HepG2 (cell line): ENCODE data around the gene TUBB. TPM values are rescaled to one million over a fixed set of nuclear protein-coding genes. Genes with fewer than 3 reads are reported as not detected.

Experiments
- AKAP8 ChIP-seq: sonication (generic); formaldehyde crosslinking; IDR thresholded peaks from 2 replicates; pipeline ENCODE4 v1.5.1; 2020; ENCODE audit warnings: mild to moderate bottlenecking, missing genetic modification reagents
- HNF4A ChIP-seq: sonication (generic); formaldehyde crosslinking; IDR thresholded peaks from 2 replicates; pipeline ENCODE4 v1.4.0; 2020; ENCODE audit warnings: missing genetic modification reagents
- HNF4G ChIP-seq, 2 experiments: sonication (generic) in 1 of 2; formaldehyde crosslinking in 1 of 2; IDR thresholded peaks; 2 replicates each; pipeline versions ENCODE4 v1.4.0 to v1.6.1; 2011 to 2020; ENCODE audit warnings: borderline replicate concordance in 2 of 2, low read depth in 2 of 2, mild to moderate bottlenecking in 2 of 2, low read length in 1 of 2, missing genetic modification reagents in 1 of 2, moderate library complexity in 1 of 2
- HNRNPH1 ChIP-seq: fragments of 200-400 bp; formaldehyde crosslinking; optimal IDR thresholded peaks from 2 replicates; pipeline ENCODE3; 2017; ENCODE audit warnings: mild to moderate bottlenecking, low read depth, low read length
- HNRNPUL1 ChIP-seq: fragments of 200-400 bp; formaldehyde crosslinking; IDR thresholded peaks from 2 replicates; pipeline ENCODE4 v1.6.1; 2017; ENCODE audit warnings: low read depth, mild to moderate bottlenecking, low read length, moderate library complexity
- NFYB ChIP-seq: sonication (generic); formaldehyde crosslinking; IDR thresholded peaks from 2 replicates; pipeline ENCODE4 v1.4.0; 2020; ENCODE audit warnings: missing genetic modification reagents
- PHF5A ChIP-seq: IDR thresholded peaks from one replicate; pipeline ENCODE4 v1.6.1; 2018; ENCODE audit warnings: low read depth, missing genetic modification reagents; ENCODE audit not compliant: unreplicated experiment
- SNAI1 ChIP-seq: sonication (generic); formaldehyde crosslinking; IDR thresholded peaks from 2 replicates; pipeline ENCODE4 v1.5.0; 2020; ENCODE audit warnings: mild to moderate bottlenecking, missing genetic modification reagents, borderline replicate concordance
- TEAD3 ChIP-seq: optimal IDR thresholded peaks from 2 replicates; pipeline ENCODE3; 2016; ENCODE audit warnings: borderline replicate concordance
- ZC3H13 ChIP-seq: sonication (generic); formaldehyde crosslinking; IDR thresholded peaks from 2 replicates; pipeline ENCODE4 v1.8.1; 2023; ENCODE audit warnings: mild to moderate bottlenecking, missing genetic modification reagents, moderate library complexity
- ZEB1 ChIP-seq: IDR thresholded peaks from 2 replicates; pipeline ENCODE4 v1.6.1; 2012; ENCODE audit warnings: mild to moderate bottlenecking, low read depth, inconsistent platforms; ENCODE audit not compliant: insufficient replicate concordance
- ZNF431 ChIP-seq: sonication (generic); formaldehyde crosslinking; IDR thresholded peaks from 2 replicates; pipeline ENCODE4 v1.9.0; 2022; ENCODE audit warnings: missing genetic modification reagents, low read depth, mild to moderate bottlenecking, borderline replicate concordance
- ZNF446 ChIP-seq: sonication (generic); formaldehyde crosslinking; IDR thresholded peaks from 2 replicates; pipeline ENCODE4 v1.5.0; 2020; ENCODE audit warnings: mild to moderate bottlenecking, missing genetic modification reagents
- ZNF572 ChIP-seq: sonication (generic); formaldehyde crosslinking; IDR thresholded peaks from 2 replicates; pipeline ENCODE4 v1.5.1; 2020; ENCODE audit warnings: mild to moderate bottlenecking, missing genetic modification reagents
- ZNF766 ChIP-seq: sonication (generic); formaldehyde crosslinking; IDR thresholded peaks from 2 replicates; pipeline ENCODE4 v1.5.0; 2020; ENCODE audit warnings: missing genetic modification reagents, borderline replicate concordance
- ZSCAN22 ChIP-seq: sonication (generic); formaldehyde crosslinking; IDR thresholded peaks from 2 replicates; pipeline ENCODE4 v1.4.0; 2020; ENCODE audit warnings: mild to moderate bottlenecking, missing genetic modification reagents
- polyA plus RNA-seq, 8 experiments: library from polyadenylated mRNA; depleted of rRNA in 3 of 8; stranded (reverse) in 7 of 8; unstranded in 1 of 8; fragments of >200 nt; fragmentation: Illumina TruSeq in 4 of 8; extraction: Trizol in 4 of 8; gene quantifications; 2 replicates each; pipeline versions ENCODE4 v1.2.1 to v1.2.3, GENCODE V29; 2011 to 2016; ENCODE audit warnings: low read depth in 4 of 8, missing spikeins in 1 of 8, mixed read lengths in 1 of 8; ENCODE audit not compliant: insufficient read depth in 1 of 8
- total RNA-seq, 5 experiments: library from RNA; depleted of rRNA; stranded (reverse); fragments of >200 nt; fragmentation: Illumina TruSeq; extraction: Trizol; gene quantifications; 2 replicates each; pipeline ENCODE4 v1.2.3, GENCODE V29; 2016; ENCODE audit warnings: low read depth in 1 of 5
- TF ChIP-seq, protein P1 (sequence below): fragments of 450-650 bp; IDR thresholded peaks from 2 replicates; pipeline ENCODE4 v1.6.1; 2016
- TF ChIP-seq, protein P2 (sequence below): sonication (generic); formaldehyde crosslinking; IDR thresholded peaks from 2 replicates; pipeline ENCODE4 v1.8.1; 2023; ENCODE audit warnings: mild to moderate bottlenecking, missing genetic modification reagents
- TF ChIP-seq, protein P3 (sequence below): sonication (generic); formaldehyde crosslinking; IDR thresholded peaks from 2 replicates; pipeline ENCODE4 v1.4.0; 2020; ENCODE audit warnings: mild to moderate bottlenecking, missing genetic modification reagents
- TF ChIP-seq, protein P4 (sequence below): sonication (generic); formaldehyde crosslinking; conservative IDR thresholded peaks from 2 replicates; pipeline ENCODE4 v1.8.0; 2022; ENCODE audit warnings: low read depth, missing genetic modification reagents

Gene TUBB
- total and polyA plus RNA-seq, 2 of the 13 experiments (the other 11 are each of a cell fraction or from before 2014, with no cell fraction given), result 911 to 1,163 TPM

DNA sequence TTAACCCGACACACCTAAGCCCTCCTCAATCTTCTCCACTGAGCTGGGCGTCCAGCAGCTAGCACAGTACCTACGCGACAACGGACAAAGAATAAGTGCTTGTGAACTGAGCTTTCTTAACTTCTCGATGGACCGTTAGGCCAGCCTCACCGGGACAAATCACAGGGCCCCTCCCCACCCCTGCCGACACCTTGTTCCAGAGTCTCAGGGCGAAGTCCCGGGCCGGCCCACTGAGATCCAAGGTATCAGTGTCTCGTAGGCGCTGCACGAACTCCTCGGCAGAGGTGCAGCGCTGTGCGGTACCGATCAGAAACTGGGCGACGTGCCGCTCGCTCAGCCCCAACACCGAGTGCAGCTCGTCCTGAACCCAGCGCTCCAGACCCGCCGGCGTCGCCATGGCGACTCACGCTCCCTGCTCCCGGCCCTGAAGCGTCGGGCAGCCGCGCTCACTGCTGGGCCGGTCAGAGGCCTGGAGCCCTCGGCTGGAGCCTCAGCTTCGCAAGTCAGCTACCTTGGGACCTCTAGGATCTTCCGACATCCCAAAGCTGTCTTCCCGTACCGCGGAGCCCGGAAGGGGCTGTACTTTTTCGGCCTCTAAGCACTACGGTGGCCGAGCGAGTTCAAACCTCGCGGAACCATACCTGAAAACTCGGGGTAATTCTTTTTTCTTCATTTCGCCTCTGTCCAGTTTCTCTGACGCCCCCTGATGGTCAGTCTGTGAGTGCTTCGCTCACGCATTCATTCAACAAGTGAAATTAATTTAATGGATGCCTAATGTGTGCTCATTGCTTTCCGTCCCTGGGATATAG, 47.5 kb upstream of the TUBB start, which contains the start of gene DHX16 (continued):
- TF ChIP-seq AKAP8 (CRISPR knock-in tag), result no peak
- peak; percentile 88 for TF ChIP-seq ZEB1
- TF ChIP-seq, protein P1, sequence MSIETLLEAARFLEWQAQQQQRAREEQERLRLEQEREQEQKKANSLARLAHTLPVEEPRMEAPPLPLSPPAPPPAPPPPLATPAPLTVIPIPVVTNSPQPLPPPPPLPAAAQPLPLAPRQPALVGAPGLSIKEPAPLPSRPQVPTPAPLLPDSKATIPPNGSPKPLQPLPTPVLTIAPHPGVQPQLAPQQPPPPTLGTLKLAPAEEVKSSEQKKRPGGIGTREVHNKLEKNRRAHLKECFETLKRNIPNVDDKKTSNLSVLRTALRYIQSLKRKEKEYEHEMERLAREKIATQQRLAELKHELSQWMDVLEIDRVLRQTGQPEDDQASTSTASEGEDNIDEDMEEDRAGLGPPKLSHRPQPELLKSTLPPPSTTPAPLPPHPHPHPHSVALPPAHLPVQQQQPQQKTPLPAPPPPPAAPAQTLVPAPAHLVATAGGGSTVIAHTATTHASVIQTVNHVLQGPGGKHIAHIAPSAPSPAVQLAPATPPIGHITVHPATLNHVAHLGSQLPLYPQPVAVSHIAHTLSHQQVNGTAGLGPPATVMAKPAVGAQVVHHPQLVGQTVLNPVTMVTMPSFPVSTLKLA, result no peak
- 0 out of 2 replicates have a peak, but pooled peaks have one; percentile 70 for TF ChIP-seq ZNF572 (CRISPR knock-in tag)
- TF ChIP-seq HNF4G (IDR thresholded peaks at IDR 0.05; ENCODE audit: borderline replicate concordance, low read depth, low read length), result no peak
- TF ChIP-seq HNF4G (CRISPR knock-in tag; IDR thresholded peaks at IDR 0.05; ENCODE audit: borderline replicate concordance, low read depth), result no peak
- peak; percentile 90 for TF ChIP-seq PHF5A
- TF ChIP-seq NFYB (CRISPR knock-in tag), result no peak
- TF ChIP-seq, protein P2, sequence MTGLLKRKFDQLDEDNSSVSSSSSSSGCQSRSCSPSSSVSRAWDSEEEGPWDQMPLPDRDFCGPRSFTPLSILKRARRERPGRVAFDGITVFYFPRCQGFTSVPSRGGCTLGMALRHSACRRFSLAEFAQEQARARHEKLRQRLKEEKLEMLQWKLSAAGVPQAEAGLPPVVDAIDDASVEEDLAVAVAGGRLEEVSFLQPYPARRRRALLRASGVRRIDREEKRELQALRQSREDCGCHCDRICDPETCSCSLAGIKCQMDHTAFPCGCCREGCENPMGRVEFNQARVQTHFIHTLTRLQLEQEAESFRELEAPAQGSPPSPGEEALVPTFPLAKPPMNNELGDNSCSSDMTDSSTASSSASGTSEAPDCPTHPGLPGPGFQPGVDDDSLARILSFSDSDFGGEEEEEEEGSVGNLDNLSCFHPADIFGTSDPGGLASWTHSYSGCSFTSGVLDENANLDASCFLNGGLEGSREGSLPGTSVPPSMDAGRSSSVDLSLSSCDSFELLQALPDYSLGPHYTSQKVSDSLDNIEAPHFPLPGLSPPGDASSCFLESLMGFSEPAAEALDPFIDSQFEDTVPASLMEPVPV, result peak; percentile 74; the same call in 1 of the 2 replicates
- TF ChIP-seq HNF4A (CRISPR knock-in tag), result peak; percentile 30; the same call in 1 of the 2 replicates
- TF ChIP-seq HNRNPUL1, result no peak
- TF ChIP-seq ZNF446, result no peak
- no peak for TF ChIP-seq SNAI1 (CRISPR knock-in tag)
- peak; percentile 79 for TF ChIP-seq TEAD3 (CRISPR knock-in tag)
- no peak for TF ChIP-seq ZSCAN22 (CRISPR knock-in tag)
- TF ChIP-seq, protein P3, sequence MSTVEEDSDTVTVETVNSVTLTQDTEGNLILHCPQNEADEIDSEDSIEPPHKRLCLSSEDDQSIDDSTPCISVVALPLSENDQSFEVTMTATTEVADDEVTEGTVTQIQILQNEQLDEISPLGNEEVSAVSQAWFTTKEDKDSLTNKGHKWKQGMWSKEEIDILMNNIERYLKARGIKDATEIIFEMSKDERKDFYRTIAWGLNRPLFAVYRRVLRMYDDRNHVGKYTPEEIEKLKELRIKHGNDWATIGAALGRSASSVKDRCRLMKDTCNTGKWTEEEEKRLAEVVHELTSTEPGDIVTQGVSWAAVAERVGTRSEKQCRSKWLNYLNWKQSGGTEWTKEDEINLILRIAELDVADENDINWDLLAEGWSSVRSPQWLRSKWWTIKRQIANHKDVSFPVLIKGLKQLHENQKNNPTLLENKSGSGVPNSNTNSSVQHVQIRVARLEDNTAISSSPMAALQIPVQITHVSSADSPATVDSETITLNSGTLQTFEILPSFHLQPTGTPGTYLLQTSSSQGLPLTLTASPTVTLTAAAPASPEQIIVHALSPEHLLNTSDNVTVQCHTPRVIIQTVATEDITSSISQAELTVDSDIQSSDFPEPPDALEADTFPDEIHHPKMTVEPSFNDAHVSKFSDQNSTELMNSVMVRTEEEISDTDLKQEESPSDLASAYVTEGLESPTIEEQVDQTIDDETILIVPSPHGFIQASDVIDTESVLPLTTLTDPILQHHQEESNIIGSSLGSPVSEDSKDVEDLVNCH (CRISPR knock-in tag), result no peak
- TF ChIP-seq, protein P4, sequence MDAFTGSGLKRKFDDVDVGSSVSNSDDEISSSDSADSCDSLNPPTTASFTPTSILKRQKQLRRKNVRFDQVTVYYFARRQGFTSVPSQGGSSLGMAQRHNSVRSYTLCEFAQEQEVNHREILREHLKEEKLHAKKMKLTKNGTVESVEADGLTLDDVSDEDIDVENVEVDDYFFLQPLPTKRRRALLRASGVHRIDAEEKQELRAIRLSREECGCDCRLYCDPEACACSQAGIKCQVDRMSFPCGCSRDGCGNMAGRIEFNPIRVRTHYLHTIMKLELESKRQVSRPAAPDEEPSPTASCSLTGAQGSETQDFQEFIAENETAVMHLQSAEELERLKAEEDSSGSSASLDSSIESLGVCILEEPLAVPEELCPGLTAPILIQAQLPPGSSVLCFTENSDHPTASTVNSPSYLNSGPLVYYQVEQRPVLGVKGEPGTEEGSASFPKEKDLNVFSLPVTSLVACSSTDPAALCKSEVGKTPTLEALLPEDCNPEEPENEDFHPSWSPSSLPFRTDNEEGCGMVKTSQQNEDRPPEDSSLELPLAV (CRISPR knock-in tag), result no peak
- peak; percentile 72; the same call in 1 of the 2 replicates for TF ChIP-seq ZC3H13 (CRISPR knock-in tag)
- TF ChIP-seq HNRNPH1, result no peak
- TF ChIP-seq ZNF766 (CRISPR knock-in tag), result peak; percentile 70; the same call in 1 of the 2 replicates
- peak; percentile 83; the same call in 1 of the 2 replicates for TF ChIP-seq ZNF431 (CRISPR knock-in tag)
